Colonic mucosa (tissue), 4 donors: ENCODE data around the gene CERK. TPM values are rescaled to one million over a fixed set of nuclear protein-coding genes. Genes with fewer than 3 reads are reported as not detected.

ENCODE experiments used
- DNase-seq: peaks from one replicate; pipeline ENCODE4 v3.0.0-alpha.2; 2020
- H3K27ac ChIP-seq: fragments of 200-600 bp; one replicate; pipeline ENCODE4 v1.8.0; 2021
- H3K27me3 ChIP-seq: fragments of 200-600 bp; one replicate; pipeline ENCODE4 v1.8.0; 2021
- H3K36me3 ChIP-seq: fragments of 200-600 bp; one replicate; pipeline ENCODE4 v1.8.0; 2021
- H3K4me1 ChIP-seq: fragments of 200-600 bp; one replicate; pipeline ENCODE4 v1.8.0; 2021; ENCODE audit warnings: mild to moderate bottlenecking
- H3K4me3 ChIP-seq: fragments of 200-600 bp; one replicate; pipeline ENCODE4 v1.8.0; 2021
- H3K9ac ChIP-seq, 2 donors: one replicate each; pipeline ENCODE4 v1.7.0; 2013; ENCODE audit warnings: control low read depth in 2 of 2, low read depth in 2 of 2, low read length in 2 of 2
- H3K9me3 ChIP-seq: fragments of 200-600 bp; one replicate; pipeline ENCODE4 v1.8.0; 2021
- intact Hi-C: fragments of 100-400 bp; cut with DNase I; formaldehyde crosslinking; loops from one replicate; pipeline ENCODE4 v1.14.1; 2022
- total RNA-seq, 2 donors: library from RNA; stranded (reverse); fragmentation: NEBNext Ultra II Directional in 1 of 2; extraction: Animal tissue kit (Norgen Biotek cat#: 25700) in 1 of 2; gene quantifications; one replicate each; pipeline ENCODE4 v1.2.1, GENCODE V29; 2021
- TF ChIP-seq, protein P1 (sequence below): fragments of 200-600 bp; IDR thresholded peaks from one replicate; pipeline ENCODE4 v1.8.0; 2022; ENCODE audit warnings: antibody characterized with exemption, mild to moderate bottlenecking
- donor health status: healthy.
- donor health status: DM: no; HTN: no; CAD: no.
- donor health status: DM: no; HTN: no; CAD: no.

Gene CERK
- total RNA-seq, 2 donors from 2014 or later, result 24.7 to 46.6 TPM

DNA sequence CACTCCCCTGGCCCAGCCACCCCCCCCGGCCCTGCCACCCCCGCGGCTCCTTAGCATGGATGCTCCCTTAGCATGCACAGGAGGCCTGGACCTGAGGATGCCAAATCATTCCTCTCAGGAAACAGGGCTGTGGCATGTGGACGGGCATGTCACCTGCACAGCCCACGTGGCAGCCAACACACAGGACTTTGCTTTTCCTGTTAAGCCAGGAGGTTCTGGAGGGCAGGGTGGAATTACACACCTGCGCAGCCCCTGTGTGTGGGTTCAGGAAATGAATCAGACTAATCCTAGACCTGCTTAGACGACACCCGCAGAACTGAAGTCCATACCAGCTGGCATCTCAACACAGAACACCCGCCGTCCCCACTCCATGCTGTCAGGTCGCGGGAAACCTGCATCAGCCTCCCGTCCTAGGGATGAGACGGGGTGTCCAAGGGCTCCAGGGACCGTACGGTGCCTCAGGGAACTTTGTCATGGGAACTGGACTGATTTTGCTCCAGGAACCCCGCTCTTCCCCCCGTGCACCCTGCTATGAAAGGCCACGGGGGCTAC, 10.2 kb downstream of the CERK start:
- H3K9ac ChIP-seq, result no peak overlapping the region
- H3K4me3 ChIP-seq, result no peak overlapping the region
- no peak for DNase-seq
- no peaks in the 10 kb centered on the region for H3K36me3 ChIP-seq
- no peaks in the 10 kb centered on the region for H3K27me3 ChIP-seq
- H3K9me3 ChIP-seq, result no peaks in the 10 kb centered on the region
- intact Hi-C loops, result no loop called here
- no peak overlapping the region for H3K27ac ChIP-seq
- TF ChIP-seq, protein P1, sequence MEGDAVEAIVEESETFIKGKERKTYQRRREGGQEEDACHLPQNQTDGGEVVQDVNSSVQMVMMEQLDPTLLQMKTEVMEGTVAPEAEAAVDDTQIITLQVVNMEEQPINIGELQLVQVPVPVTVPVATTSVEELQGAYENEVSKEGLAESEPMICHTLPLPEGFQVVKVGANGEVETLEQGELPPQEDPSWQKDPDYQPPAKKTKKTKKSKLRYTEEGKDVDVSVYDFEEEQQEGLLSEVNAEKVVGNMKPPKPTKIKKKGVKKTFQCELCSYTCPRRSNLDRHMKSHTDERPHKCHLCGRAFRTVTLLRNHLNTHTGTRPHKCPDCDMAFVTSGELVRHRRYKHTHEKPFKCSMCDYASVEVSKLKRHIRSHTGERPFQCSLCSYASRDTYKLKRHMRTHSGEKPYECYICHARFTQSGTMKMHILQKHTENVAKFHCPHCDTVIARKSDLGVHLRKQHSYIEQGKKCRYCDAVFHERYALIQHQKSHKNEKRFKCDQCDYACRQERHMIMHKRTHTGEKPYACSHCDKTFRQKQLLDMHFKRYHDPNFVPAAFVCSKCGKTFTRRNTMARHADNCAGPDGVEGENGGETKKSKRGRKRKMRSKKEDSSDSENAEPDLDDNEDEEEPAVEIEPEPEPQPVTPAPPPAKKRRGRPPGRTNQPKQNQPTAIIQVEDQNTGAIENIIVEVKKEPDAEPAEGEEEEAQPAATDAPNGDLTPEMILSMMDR, result no peak
- H3K4me1 ChIP-seq, result peaks cover 23% of the 10 kb centered on the region

- DNase-seq, result no peak
- no peak overlapping the region for H3K9ac ChIP-seq
- H3K36me3 ChIP-seq, result no peaks in the 10 kb centered on the region
- TF ChIP-seq, protein P1, result no peak
- H3K27me3 ChIP-seq, result no peaks in the 10 kb centered on the region
- no peak overlapping the region for H3K4me3 ChIP-seq
- intact Hi-C loops, result no loop called here
- no peak overlapping the region for H3K27ac ChIP-seq
- peaks cover 22% of the 10 kb centered on the region for H3K4me1 ChIP-seq
- H3K9me3 ChIP-seq, result no peaks in the 10 kb centered on the region
These were observed 11.1 kb downstream of the CERK start for GRCh38 chr22:46726986-46727317.

DNA sequence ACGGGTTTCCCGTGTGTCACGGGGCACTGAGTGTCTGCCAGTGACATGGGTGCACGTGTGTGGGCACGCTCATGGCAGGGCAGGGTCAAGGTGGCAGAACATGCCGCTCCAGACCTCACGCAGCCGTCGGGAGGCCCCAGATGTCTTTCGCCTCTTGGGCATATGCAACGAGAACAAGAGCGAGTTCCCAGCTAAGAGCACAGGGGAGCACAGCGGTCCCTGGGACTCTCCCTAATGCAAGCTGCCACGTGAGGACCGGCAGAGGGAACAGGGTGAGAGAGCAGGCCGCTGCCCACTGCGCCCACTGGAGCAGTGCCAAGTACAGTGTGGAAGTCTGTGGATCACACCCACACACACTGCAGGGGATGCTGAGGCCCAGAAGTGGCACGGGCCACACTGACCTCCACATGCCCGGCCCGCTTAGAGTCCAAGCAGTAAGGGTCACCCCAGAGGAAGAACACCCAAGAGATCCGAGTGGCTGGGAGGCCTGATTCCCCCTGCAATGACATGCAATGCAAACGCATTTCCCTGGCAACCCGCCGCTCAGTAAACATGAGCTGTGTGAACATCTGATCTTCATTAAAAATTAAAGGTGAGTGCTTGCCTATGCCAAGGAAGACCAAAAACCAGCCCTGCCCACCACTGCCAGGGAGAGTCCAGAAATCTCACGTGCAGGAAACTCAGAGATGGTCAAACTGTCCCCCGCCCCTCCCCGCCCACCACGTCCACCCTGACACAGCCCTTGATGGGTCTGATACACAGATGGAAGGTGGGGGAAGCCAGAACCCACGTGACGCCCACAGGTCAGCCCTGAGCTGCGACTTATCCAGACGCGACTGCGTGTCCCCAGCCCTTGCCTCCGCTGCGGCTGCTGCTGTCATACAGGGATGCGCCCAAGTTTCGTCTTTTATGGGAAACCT, 11.7 kb downstream of the CERK start:
- no peaks in the 10 kb centered on the region for H3K36me3 ChIP-seq
- no peak overlapping the region for H3K9ac ChIP-seq
- peaks cover 16% of the 10 kb centered on the region for H3K4me1 ChIP-seq
- no peak overlapping the region for H3K4me3 ChIP-seq
- H3K9me3 ChIP-seq, result no peaks in the 10 kb centered on the region
- no peak overlapping the region for H3K27ac ChIP-seq
- no peaks in the 10 kb centered on the region for H3K27me3 ChIP-seq
- intact Hi-C loops, result no loop called here
- TF ChIP-seq, protein P1, result no peak
- DNase-seq, result no peak

DNA sequence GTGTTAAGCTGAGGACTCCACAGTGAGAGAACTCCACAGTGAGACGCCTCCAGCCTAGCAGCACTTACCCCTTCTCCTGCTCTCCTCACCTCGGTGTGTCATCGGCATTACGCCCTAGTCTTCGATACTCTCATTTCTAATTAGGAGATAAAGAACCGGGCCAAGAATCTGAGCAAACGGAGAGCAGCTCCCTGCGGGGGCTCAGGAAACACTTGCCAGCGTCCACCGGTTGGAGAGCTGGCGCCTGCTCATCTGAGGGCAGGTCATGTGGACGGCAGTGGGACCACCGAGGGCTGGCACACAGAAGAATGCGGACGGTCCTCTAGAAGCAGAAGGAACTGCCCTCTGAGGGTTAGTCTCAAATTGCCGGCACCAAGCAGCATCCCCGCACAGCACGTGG, 13.0 kb downstream of the CERK start:
- intact Hi-C loops, result no loop called here
- TF ChIP-seq, protein P1, result no peak
- H3K9ac ChIP-seq, result no peak overlapping the region
- H3K36me3 ChIP-seq, result no peaks in the 10 kb centered on the region
- H3K4me3 ChIP-seq, result no peak overlapping the region
- H3K4me1 ChIP-seq, result peaks cover 10% of the 10 kb centered on the region
- no peaks in the 10 kb centered on the region for H3K27me3 ChIP-seq
- no peaks in the 10 kb centered on the region for H3K9me3 ChIP-seq
- H3K27ac ChIP-seq, result no peak overlapping the region
- no peak for DNase-seq

DNA sequence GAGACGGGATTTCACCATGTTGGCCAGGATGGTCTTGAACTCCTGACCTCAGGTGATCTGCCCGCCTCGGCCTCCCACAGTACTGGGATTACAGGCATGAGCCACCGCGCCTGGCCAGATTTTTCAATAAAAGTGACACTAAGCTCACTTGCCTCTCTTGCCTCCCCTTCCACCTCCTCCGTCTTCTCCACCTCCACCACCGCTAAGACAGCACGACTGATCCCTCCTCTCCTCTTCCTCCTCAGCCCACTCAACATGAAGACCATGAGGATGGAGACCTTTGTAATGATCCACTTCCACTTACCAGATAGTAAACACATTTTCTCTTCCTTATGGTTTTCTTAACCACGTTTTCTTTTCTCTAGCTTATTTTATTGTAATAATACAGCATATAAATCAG, 14.2 kb downstream of the CERK start:
- no peak overlapping the region for H3K4me3 ChIP-seq
- intact Hi-C loops, result no loop called here
- TF ChIP-seq, protein P1, result no peak
- H3K27me3 ChIP-seq, result no peaks in the 10 kb centered on the region
- no peak overlapping the region for H3K27ac ChIP-seq
- peaks cover 10% of the 10 kb centered on the region for H3K4me1 ChIP-seq
- no peak overlapping the region for H3K9ac ChIP-seq
- no peaks in the 10 kb centered on the region for H3K36me3 ChIP-seq
- H3K9me3 ChIP-seq, result no peaks in the 10 kb centered on the region
- no peak for DNase-seq
